H1 (cell line): ENCODE measurements around the gene SECTM1. TPM values are rescaled to one million over a fixed set of nuclear protein-coding genes. Genes with fewer than 3 reads are reported as not detected.
A peak's percentile ranks its signal among the peaks of the same experiment; 100 is the strongest.

Experiments
- CREB1 ChIP-seq: IDR thresholded peaks from 2 replicates; pipeline ENCODE4 v1.6.1; 2012; ENCODE audit warnings: inconsistent platforms
- CTCF ChIP-seq, 3 experiments: IDR thresholded peaks; 1 replicate in 2 of 3; 2 replicates in 1 of 3; pipeline versions ENCODE4 v1.5.1 to v1.6.1; 2011; ENCODE audit warnings: low read length in 3 of 3, mild to moderate bottlenecking in 3 of 3, inconsistent platforms in 2 of 3, low read depth in 1 of 3, moderate library complexity in 1 of 3; ENCODE audit not compliant: insufficient read depth in 1 of 3; ENCODE audit errors: control extremely low read depth in 1 of 3
- TAF7 ChIP-seq: optimal IDR thresholded peaks from 2 replicates; pipeline ENCODE3; 2011; ENCODE audit warnings: low read depth, mild to moderate bottlenecking, inconsistent platforms, low read length, moderate library complexity, borderline replicate concordance
- polyA plus RNA-seq, 7 experiments: library from polyadenylated mRNA; depleted of rRNA in 3 of 7; stranded (reverse) in 5 of 7; unstranded in 2 of 7; fragments of >200 nt in 5 of 7; fragments of 200-250 nt in 2 of 7; gene quantifications; 1 replicate in 5 of 7; 2 replicates in 1 of 7; 4 replicates in 1 of 7; pipeline versions ENCODE4 v1.2.1 to v1.2.3, GENCODE V29; 2011 to 2013; ENCODE audit warnings: missing spikeins in 2 of 7, mixed read lengths in 2 of 7
- total RNA-seq: library from RNA; stranded (reverse); fragmentation: NEBNext Ultra II Directional; extraction: Animal tissue kit (Norgen Biotek cat#: 25700); gene quantifications from 2 replicates; pipeline ENCODE4 v1.2.1, GENCODE V29; 2021

The SECTM1 gene
- total and polyA plus RNA-seq, 2 of the 8 experiments (the other 6 are each of a cell fraction or from before 2014, with no cell fraction given), result 0.20 to 0.65 TPM

GRCh38 chr17:82320956-82321927 lies 12.3 kb downstream of the SECTM1 start (continued):
- TF ChIP-seq CTCF (IDR thresholded peaks at IDR 0.05; ENCODE audit: control extremely low read depth in 1 of 3, insufficient read depth in 1 of 3, low read depth in 1 of 3, low read length in 3 of 3), result peak; percentile 72 to 89 (median 75)
- TF ChIP-seq CREB1, result no peak
- TF ChIP-seq TAF7, result no peak
